ENCODE data around the gene TBX3.

The TBX3 gene

GRCh38 chr12:114666746-114667668 is 17.0 kb downstream of the TBX3 start:
- no peak for DNase-seq

GRCh38 chr12:114665411-114666260 is 18.3 kb downstream of the TBX3 start:
- no peak for DNase-seq

- no peak for DNase-seq
Observed at GRCh38 chr12:114664651-114665320, 19.2 kb downstream of the TBX3 start.

- peak; percentile 58 for DNase-seq
Observed at GRCh38 chr12:114662512-114663177, 21.3 kb downstream of the TBX3 start.

- no peak for DNase-seq
Observed at GRCh38 chr12:114661245-114661644, 22.7 kb downstream of the TBX3 start.

GRCh38 chr12:114659084-114659483 is 24.9 kb downstream of the TBX3 start:
- no peak for DNase-seq

- no peak for DNase-seq
Observed at GRCh38 chr12:114658002-114658441, 26.0 kb downstream of the TBX3 start.

- DNase-seq = no peak
Observed at GRCh38 chr12:114657597-114657920, 26.4 kb downstream of the TBX3 start.

- no peak for DNase-seq
Observed at GRCh38 chr12:114656906-114657596, 26.9 kb downstream of the TBX3 start.

GRCh38 chr12:114655934-114656749 is 27.8 kb downstream of the TBX3 start:
- DNase-seq = no peak

- DNase-seq = no peak
Observed at GRCh38 chr12:114649585-114649984, 34.4 kb downstream of the TBX3 start.

- no peak for DNase-seq
Observed at GRCh38 chr12:114648711-114649110, 35.3 kb downstream of the TBX3 start.

GRCh38 chr12:114638790-114639435 is 45.1 kb downstream of the TBX3 start:
- DNase-seq = no peak

- no peak for DNase-seq
Observed at GRCh38 chr12:114636723-114637480, 47.1 kb downstream of the TBX3 start.

- no peak for DNase-seq
Observed at GRCh38 chr12:114631242-114631641, 52.7 kb downstream of the TBX3 start.

- DNase-seq = no peak
Observed at GRCh38 chr12:114628199-114628598, 55.8 kb downstream of the TBX3 start.

- no peak for DNase-seq
Observed at GRCh38 chr12:114627393-114627792, 56.6 kb downstream of the TBX3 start.

- peak; percentile 16 for DNase-seq
Observed at GRCh38 chr12:114625294-114625851, 58.6 kb downstream of the TBX3 start.

GRCh38 chr12:114623737-114624136 is 60.2 kb downstream of the TBX3 start:
- DNase-seq = no peak

Data from CD4-positive, alpha-beta T cell treated with Interleukin-4 for 4 hours (primary cell).